Astrocyte (in vitro differentiated cells and primary cell): ENCODE data around the gene CDC6. TPM values are rescaled to one million over a fixed set of nuclear protein-coding genes. Genes with fewer than 3 reads are reported as not detected.

Experiments used
- DNase-seq: peaks from one replicate; pipeline ENCODE4 v3.0.0-alpha.2; 2010; ENCODE audit warnings: low read depth
- FAIRE-seq: peaks from 2 replicates; lab custom pipeline; 2011; peaks lifted over from hg19 to GRCh38; lab: Jason Lieb, UNC
- H2AFZ ChIP-seq: 2 replicates; pipeline ENCODE4 v1.6.0; 2012; ENCODE audit warnings: low read depth, low read length, inconsistent platforms
- H3K27ac ChIP-seq: 2 replicates; pipeline ENCODE4 v1.5.1; 2011; ENCODE audit warnings: low read depth, low read length, inconsistent platforms
- H3K27me3 ChIP-seq: 2 replicates; pipeline ENCODE4 v1.6.0; 2011; ENCODE audit warnings: low read length, inconsistent platforms; ENCODE audit not compliant: insufficient read depth
- H3K36me3 ChIP-seq: 2 replicates; pipeline ENCODE4 v1.5.1; 2011; ENCODE audit warnings: low read length, inconsistent platforms; ENCODE audit not compliant: insufficient read depth
- H3K4me1 ChIP-seq: 2 replicates; pipeline ENCODE4 v1.5.1; 2011; ENCODE audit warnings: low read length, inconsistent platforms; ENCODE audit not compliant: insufficient read depth
- H3K4me2 ChIP-seq: 2 replicates; pipeline ENCODE4 v1.6.0; 2012; ENCODE audit warnings: low read length, inconsistent platforms
- H3K4me3 ChIP-seq: 2 replicates; pipeline ENCODE4 v1.5.1; 2011; ENCODE audit warnings: low read depth, mild to moderate bottlenecking, low read length, inconsistent platforms; ENCODE audit not compliant: insufficient read depth
- H3K79me2 ChIP-seq: 2 replicates; pipeline ENCODE4 v1.6.0; 2012; ENCODE audit warnings: mild to moderate bottlenecking, low read length, inconsistent platforms; ENCODE audit not compliant: insufficient read depth
- H3K9ac ChIP-seq: 2 replicates; pipeline ENCODE4 v1.6.0; 2012; ENCODE audit warnings: mild to moderate bottlenecking, low read length, inconsistent platforms
- H3K9me3 ChIP-seq: 2 replicates; pipeline ENCODE4 v1.5.1; 2012; ENCODE audit warnings: low read depth, mild to moderate bottlenecking, low read length, inconsistent platforms; ENCODE audit not compliant: insufficient read depth
- H4K20me1 ChIP-seq: 2 replicates; pipeline ENCODE4 v1.6.0; 2012; ENCODE audit warnings: low read length, inconsistent platforms; ENCODE audit not compliant: insufficient read depth
- H3K27ac Mint-ChIP-seq: one replicate; pipeline ENCODE4 v1.8.0; 2021; ENCODE audit warnings: mild to moderate bottlenecking, mixed read lengths; ENCODE audit not compliant: unreplicated experiment
- H3K27me3 Mint-ChIP-seq: one replicate; pipeline ENCODE4 v1.8.0; 2021; ENCODE audit warnings: low read depth, mixed read lengths; ENCODE audit not compliant: unreplicated experiment
- H3K36me3 Mint-ChIP-seq: one replicate; pipeline ENCODE4 v1.8.0; 2021; ENCODE audit warnings: low read depth, mixed read lengths; ENCODE audit not compliant: unreplicated experiment
- H3K4me1 Mint-ChIP-seq: one replicate; pipeline ENCODE4 v1.8.0; 2021; ENCODE audit warnings: low read depth, mixed read lengths; ENCODE audit not compliant: unreplicated experiment
- H3K4me3 Mint-ChIP-seq: one replicate; pipeline ENCODE4 v1.8.0; 2021; ENCODE audit warnings: mild to moderate bottlenecking, moderate library complexity, mixed read lengths; ENCODE audit not compliant: unreplicated experiment
- H3K9me3 Mint-ChIP-seq: one replicate; pipeline ENCODE4 v1.8.0; 2021; ENCODE audit warnings: mild to moderate bottlenecking, mixed read lengths; ENCODE audit not compliant: unreplicated experiment
- CTCF ChIP-seq: IDR thresholded peaks from 2 replicates; pipeline ENCODE4 v1.5.1; 2011; ENCODE audit warnings: low read depth, mild to moderate bottlenecking, inconsistent platforms, low read length, moderate library complexity; ENCODE audit not compliant: insufficient read depth
- EZH2 ChIP-seq: IDR thresholded peaks from 2 replicates; pipeline ENCODE4 v1.6.1; 2012; ENCODE audit warnings: mild to moderate bottlenecking, low read length, inconsistent platforms; ENCODE audit not compliant: insufficient read depth
- total RNA-seq: library from RNA; stranded (reverse); gene quantifications from 2 replicates; pipeline ENCODE4 v1.2.1, GENCODE V29; 2021

Gene CDC6
- total RNA-seq, 1 donor from 2014 or later: 14.4 TPM

- H3K27ac Mint-ChIP-seq: peak overlapping the region; percentile 97
Observed at GRCh38 chr17:40316571-40317344, 29.1 kb downstream of the CDC6 start.

DNA sequence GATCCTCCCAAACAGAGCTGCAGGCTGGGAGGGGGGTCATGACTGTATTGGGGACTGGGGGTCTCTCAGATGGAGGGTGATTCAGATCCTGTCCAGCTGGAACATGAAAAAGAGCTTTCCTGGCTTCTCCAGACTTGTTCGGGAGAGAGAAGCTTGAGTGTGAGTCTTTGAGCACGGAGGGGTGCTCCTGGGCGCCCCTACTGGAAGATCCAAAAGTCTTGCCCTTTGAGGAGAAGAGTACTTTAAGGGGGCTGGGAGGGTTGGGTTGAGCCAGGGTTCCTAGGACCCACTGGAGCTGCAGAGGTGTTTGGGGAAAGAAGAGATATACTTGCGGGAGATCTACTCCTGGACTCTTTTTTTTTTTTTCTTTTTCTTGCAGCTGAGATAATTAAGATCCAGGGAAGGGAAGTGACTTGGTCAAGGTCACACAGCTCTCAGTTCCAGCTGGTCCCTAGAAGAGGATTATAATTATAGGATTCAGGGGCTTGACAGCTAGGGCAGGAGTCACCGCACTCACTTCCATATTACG is 29.7 kb downstream of the CDC6 start:
- peak overlapping the region; percentile 87 for H3K27ac ChIP-seq
- FAIRE-seq: no peak
- H3K79me2 ChIP-seq: peaks cover 43% of the 10 kb centered on the region

More at GRCh38 chr17:40316571-40317344, 29.1 kb downstream of the CDC6 start:
- no peaks in the 10 kb centered on the region for H3K27me3 ChIP-seq
- no peaks in the 10 kb centered on the region for H3K9me3 ChIP-seq
- peaks cover 17% of the 10 kb centered on the region for H4K20me1 ChIP-seq
- Mint-ChIP-seq H3K9me3 (no peaks in the 10 kb centered on the region), H3K4me1 (peaks cover 59% of the 10 kb centered on the region), H3K27me3 (no peaks in the 10 kb centered on the region), H3K36me3 (peaks cover 2% of the 10 kb centered on the region), H3K4me3 (peak overlapping the region; percentile 89)
- peaks cover 36% of the 10 kb centered on the region for H3K79me2 ChIP-seq
- peaks cover 84% of the 10 kb centered on the region for H3K4me1 ChIP-seq
- H3K4me3 ChIP-seq: peak overlapping the region; percentile 31
- peak overlapping the region; percentile 71 for H2AFZ ChIP-seq
- H3K36me3 ChIP-seq: no peaks in the 10 kb centered on the region
- H3K9ac ChIP-seq: peak overlapping the region; percentile 92
- H3K4me2 ChIP-seq: peak overlapping the region; percentile 96
- DNase-seq (peak; percentile 70), FAIRE-seq (no peak)
- TF ChIP-seq EZH2 (no peak), CTCF (no peak)
- peak overlapping the region; percentile 87 for H3K27ac ChIP-seq

More for the DNA sequence above, 29.7 kb downstream of the CDC6 start:
- no peaks in the 10 kb centered on the region for H3K27me3 ChIP-seq
- H3K36me3 Mint-ChIP-seq: no peaks in the 10 kb centered on the region
- H3K4me3 ChIP-seq: peak overlapping the region; percentile 45
- H3K4me1 Mint-ChIP-seq: peaks cover 59% of the 10 kb centered on the region
- H3K4me3 Mint-ChIP-seq: peak overlapping the region; percentile 89
- peaks cover 84% of the 10 kb centered on the region for H3K4me1 ChIP-seq
- peak overlapping the region; percentile 92 for H3K9ac ChIP-seq
- no peaks in the 10 kb centered on the region for H3K9me3 ChIP-seq
- H3K27me3 Mint-ChIP-seq: no peaks in the 10 kb centered on the region
- peaks cover 17% of the 10 kb centered on the region for H4K20me1 ChIP-seq
- no peaks in the 10 kb centered on the region for H3K9me3 Mint-ChIP-seq
- peak; percentile 49 for DNase-seq
- H3K4me2 ChIP-seq: peak overlapping the region; percentile 96
- peak overlapping the region; percentile 71 for H2AFZ ChIP-seq
- no peaks in the 10 kb centered on the region for H3K36me3 ChIP-seq
- H3K27ac Mint-ChIP-seq: peak overlapping the region; percentile 97
- peak; percentile 58 for TF ChIP-seq CTCF
- no peak for TF ChIP-seq EZH2
